RWPE1 (cell line): ENCODE results near the gene NPPA.

ENCODE experiments used
- CTCF ChIA-PET: fragments of 350-600 bp; sonication (Branson Sonifier 250); formaldehyde crosslinking; extraction: SDS; loops from one replicate; lab custom pipeline; 2021; lab: Yijun Ruan, JAX
- POLR2A ChIA-PET: fragments of 400-600 bp; formaldehyde crosslinking; extraction: SDS; loops from one replicate; lab custom pipeline; 2020; ENCODE audit warnings: antibody characterized with exemption; ENCODE audit not compliant: low non-redundant PET; lab: Yijun Ruan, JAX
- DNase-seq: peaks from one replicate; pipeline ENCODE4 v3.0.0; 2012; ENCODE audit warnings: low spot score
- H3K27ac ChIP-seq: fragments of 450-650 bp; 2 replicates; pipeline ENCODE4 v1.5.1; 2017
- CTCF ChIP-seq: fragments of 450-650 bp; conservative IDR thresholded peaks from 2 replicates; pipeline ENCODE4 v1.5.1; 2017; ENCODE audit warnings: low read depth, mild to moderate bottlenecking

The NPPA gene

GRCh38 chr1:11825131-11825530 is 22.5 kb downstream of the NPPA start:
- no peak for TF ChIP-seq CTCF
- H3K27ac ChIP-seq: no peak overlapping the region
- no peak for DNase-seq
- ChIA-PET CTCF (interaction anchor here (0.6 kb wide), 1 partner anchor 162 kb away, joined by 4 read pairs; no protein-coding TSS in a partner anchor), POLR2A (no interaction called here)

- TF ChIP-seq CTCF: no peak
- no peak for DNase-seq
- POLR2A ChIA-PET: no interaction called here
- CTCF ChIA-PET: no interaction called here
- no peak overlapping the region for H3K27ac ChIP-seq
Observed at GRCh38 chr1:11823366-11824137, 24.0 kb downstream of the NPPA start.

GRCh38 chr1:11822091-11822490 is 25.5 kb downstream of the NPPA start:
- no peak for TF ChIP-seq CTCF
- ChIA-PET CTCF (interaction anchor here (0.8 kb wide), 1 partner anchor 785 kb away, joined by 3 read pairs; no protein-coding TSS in a partner anchor), POLR2A (no interaction called here)
- no peak for DNase-seq
- peak overlapping the region; percentile 17; the same call in 1 of the 2 replicates for H3K27ac ChIP-seq

- POLR2A ChIA-PET: no interaction called here
- no peak for TF ChIP-seq CTCF
- CTCF ChIA-PET: interaction anchor here (0.6 kb wide), 1 partner anchor 204 kb away, joined by 3 read pairs; no protein-coding TSS in a partner anchor
- DNase-seq: no peak
- no peak overlapping the region for H3K27ac ChIP-seq
Observed at GRCh38 chr1:11817192-11817591, 30.4 kb downstream of the NPPA start.

- no peak for DNase-seq
- no peak overlapping the region for H3K27ac ChIP-seq
- POLR2A ChIA-PET: no interaction called here
- no peak for TF ChIP-seq CTCF
- CTCF ChIA-PET: no interaction called here
Observed at GRCh38 chr1:11813021-11813420, 34.6 kb downstream of the NPPA start.

GRCh38 chr1:11807133-11807532 is 40.5 kb downstream of the NPPA start:
- H3K27ac ChIP-seq: no peak overlapping the region
- DNase-seq: no peak
- no peak for TF ChIP-seq CTCF
- POLR2A ChIA-PET: interaction anchor here (0.5 to 1.2 kb wide), 4 partner anchors 20 to 173 kb away, joined by 3 to 4 read pairs (median 3); partner anchors contain the start of genes KIAA2013 and MFN2
- CTCF ChIA-PET: interaction anchor here (0.9 kb wide), 1 partner anchor 11 kb away, joined by 3 read pairs; no protein-coding TSS in a partner anchor
